ENCODE results near the gene GINS3. TPM values are rescaled to one million over a fixed set of nuclear protein-coding genes. Genes with fewer than 3 reads are reported as not detected.
A peak's percentile ranks its signal among the peaks of the same experiment; 100 is the strongest.
"Not testable (repeated sequence)": the region's sequence is repeated elsewhere in the genome, so short reads cannot be mapped to it uniquely, and the experiment has no call there.

GINS3 gene
- total RNA-seq, 1 experiment from 2014 or later: 11.3 TPM

DNA sequence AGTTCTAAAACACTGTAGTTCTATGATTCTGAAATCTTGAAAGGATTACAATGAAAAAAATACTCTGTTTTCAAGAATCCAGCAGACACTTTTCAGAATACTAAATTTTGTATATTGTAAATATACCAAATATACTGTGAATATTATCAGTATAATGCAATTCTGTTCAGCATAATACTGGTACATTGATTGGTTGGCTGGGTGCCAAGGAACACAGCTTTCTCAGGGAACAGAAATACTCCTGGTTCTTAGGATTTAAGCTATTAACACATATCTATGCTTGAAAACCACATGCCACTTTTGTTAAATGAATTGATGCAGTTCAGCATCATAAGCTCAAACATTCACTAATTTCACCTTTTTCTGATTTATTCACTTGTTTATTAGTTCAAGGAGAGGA is 2.5 kb upstream of the GINS3 start:
- Histone ChIP-seq H3K36me3 (ENCODE audit: low read depth) (0 out of 2 replicates have a peak, but pooled peaks cover 7% of the 10 kb centered on the region), H3F3A (ENCODE audit: insufficient read depth, low read depth) (no peaks in the 10 kb centered on the region), H4K20me1 (ENCODE audit: insufficient read depth) (no peaks in the 10 kb centered on the region), H3K9me2 (ENCODE audit: insufficient read depth) (no peaks in the 10 kb centered on the region), H3K79me2 (ENCODE audit: low read depth) (peaks cover 18% of the 10 kb centered on the region), H2AFZ (no peak overlapping the region), H3K4me2 (no peak overlapping the region), H3K9me3 (ENCODE audit: insufficient read depth, low read depth) (no peaks in the 10 kb centered on the region), H3K27me3 (ENCODE audit: insufficient read depth, low read depth) (no peaks in the 10 kb centered on the region), H3K27ac (no peak overlapping the region), H3K4me1 (replicated peaks; ENCODE audit: insufficient read depth) (peaks cover 17% of the 10 kb centered on the region), H3K4me3 (no peak overlapping the region)
- ChIA-PET CTCF (no interaction called here), POLR2A (ENCODE audit: unreplicated experiment) (no interaction called here)
- BruUV-seq (replicated peaks): no TSS peak
- intact Hi-C loops (cut with micrococcal nuclease; ENCODE audit: unreplicated experiment): no loop called here
- TF ChIP-seq, protein P1, sequence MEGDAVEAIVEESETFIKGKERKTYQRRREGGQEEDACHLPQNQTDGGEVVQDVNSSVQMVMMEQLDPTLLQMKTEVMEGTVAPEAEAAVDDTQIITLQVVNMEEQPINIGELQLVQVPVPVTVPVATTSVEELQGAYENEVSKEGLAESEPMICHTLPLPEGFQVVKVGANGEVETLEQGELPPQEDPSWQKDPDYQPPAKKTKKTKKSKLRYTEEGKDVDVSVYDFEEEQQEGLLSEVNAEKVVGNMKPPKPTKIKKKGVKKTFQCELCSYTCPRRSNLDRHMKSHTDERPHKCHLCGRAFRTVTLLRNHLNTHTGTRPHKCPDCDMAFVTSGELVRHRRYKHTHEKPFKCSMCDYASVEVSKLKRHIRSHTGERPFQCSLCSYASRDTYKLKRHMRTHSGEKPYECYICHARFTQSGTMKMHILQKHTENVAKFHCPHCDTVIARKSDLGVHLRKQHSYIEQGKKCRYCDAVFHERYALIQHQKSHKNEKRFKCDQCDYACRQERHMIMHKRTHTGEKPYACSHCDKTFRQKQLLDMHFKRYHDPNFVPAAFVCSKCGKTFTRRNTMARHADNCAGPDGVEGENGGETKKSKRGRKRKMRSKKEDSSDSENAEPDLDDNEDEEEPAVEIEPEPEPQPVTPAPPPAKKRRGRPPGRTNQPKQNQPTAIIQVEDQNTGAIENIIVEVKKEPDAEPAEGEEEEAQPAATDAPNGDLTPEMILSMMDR (conservative IDR thresholded peaks at IDR 0.05): no peak
- no peak for TF ChIP-seq EZH2 (IDR thresholded peaks at IDR 0.05; ENCODE audit: low read depth)
- DNase-seq: no peak

DNA sequence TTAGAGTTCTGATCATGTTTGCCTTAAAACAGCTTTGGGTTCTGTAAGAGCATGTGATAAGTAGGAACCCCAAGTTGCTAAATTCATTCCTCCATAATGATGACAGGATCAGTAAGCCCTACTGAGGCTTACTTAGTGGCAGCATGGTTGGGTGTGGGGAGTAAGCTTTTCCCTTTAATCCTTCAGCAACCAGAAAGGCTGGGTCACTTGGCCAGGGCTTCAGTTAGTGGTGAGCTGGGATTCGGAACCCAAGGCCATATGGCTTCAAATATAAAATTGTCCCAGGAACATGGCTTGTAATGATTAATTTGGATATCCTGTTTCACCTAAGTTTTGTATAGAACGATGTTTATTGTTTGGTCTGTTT is 850 bp downstream of the GINS3 start:
- no peaks in the 10 kb centered on the region for H3K9me2 ChIP-seq (ENCODE audit: insufficient read depth)
- intact Hi-C loops (cut with micrococcal nuclease; ENCODE audit: unreplicated experiment): no loop called here
- peak overlapping the region; percentile 78 for H3K4me2 ChIP-seq
- no peaks in the 10 kb centered on the region for H3F3A ChIP-seq (ENCODE audit: insufficient read depth, low read depth)
- peak overlapping the region; percentile 85 for H3K4me3 ChIP-seq
- no peak for TF ChIP-seq EZH2 (IDR thresholded peaks at IDR 0.05; ENCODE audit: low read depth)
- TF ChIP-seq, protein P1 (conservative IDR thresholded peaks at IDR 0.05): no peak
- 0 out of 2 replicates have a peak, but pooled peaks cover 8% of the 10 kb centered on the region for H3K36me3 ChIP-seq (ENCODE audit: low read depth)
- ChIA-PET POLR2A (ENCODE audit: unreplicated experiment) (interaction anchor here (0.6 to 1.6 kb wide), 2 partner anchors 27 to 931 kb away, joined by 4 to 5 read pairs; no protein-coding TSS in a partner anchor), CTCF (interaction anchor here (0.6 to 1.1 kb wide), 2 partner anchors 72 to 451 kb away, joined by 5 to 7 read pairs; no protein-coding TSS in a partner anchor)
- no peaks in the 10 kb centered on the region for H3K27me3 ChIP-seq (ENCODE audit: insufficient read depth, low read depth)
- H2AFZ ChIP-seq: peak overlapping the region; percentile 96
- H3K9me3 ChIP-seq (ENCODE audit: insufficient read depth, low read depth): no peaks in the 10 kb centered on the region
- H3K27ac ChIP-seq: peak overlapping the region; percentile 67; the same call in 1 of the 2 replicates
- H3K4me1 ChIP-seq (replicated peaks; ENCODE audit: insufficient read depth): peaks cover 17% of the 10 kb centered on the region
- H3K79me2 ChIP-seq (ENCODE audit: low read depth): peaks cover 18% of the 10 kb centered on the region
- no peaks in the 10 kb centered on the region for H4K20me1 ChIP-seq (ENCODE audit: insufficient read depth)
- DNase-seq: no peak
- BruUV-seq (replicated peaks): no TSS peak

DNA sequence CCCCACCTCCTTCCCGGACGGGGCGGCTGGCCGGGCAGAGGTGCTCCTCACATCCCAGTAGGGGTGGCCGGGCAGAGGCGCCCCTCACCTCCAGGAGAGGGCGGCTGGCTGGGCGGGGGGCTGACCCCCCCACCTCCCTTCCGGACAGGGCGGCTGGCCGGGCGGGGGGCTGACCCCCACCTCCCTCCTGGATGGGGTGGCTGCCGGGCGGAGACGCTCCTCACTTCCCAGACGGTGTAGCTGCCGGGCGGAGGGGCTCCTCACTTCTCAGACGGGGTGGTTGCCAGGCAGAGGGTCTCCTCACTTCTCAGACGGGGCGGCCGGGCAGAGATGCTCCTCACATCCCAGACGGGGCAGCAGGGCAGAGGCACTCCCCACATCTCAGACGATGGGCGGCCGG is 4.6 kb downstream of the GINS3 start:
- H3K27me3 ChIP-seq (ENCODE audit: insufficient read depth, low read depth); H3F3A ChIP-seq (ENCODE audit: insufficient read depth, low read depth); H2AFZ ChIP-seq; H3K27ac ChIP-seq; CTCF ChIA-PET; H3K4me2 ChIP-seq; H3K9me3 ChIP-seq (ENCODE audit: insufficient read depth, low read depth); H3K9me2 ChIP-seq (ENCODE audit: insufficient read depth); BruUV-seq (replicated peaks); intact Hi-C loops (cut with micrococcal nuclease; ENCODE audit: unreplicated experiment); POLR2A ChIA-PET (ENCODE audit: unreplicated experiment); H3K4me3 ChIP-seq; H4K20me1 ChIP-seq (ENCODE audit: insufficient read depth); DNase-seq; H3K36me3 ChIP-seq (ENCODE audit: low read depth): not testable (repeated sequence)
- peaks cover 18% of the 10 kb centered on the region for H3K4me1 ChIP-seq (replicated peaks; ENCODE audit: insufficient read depth)
- H3K79me2 ChIP-seq (ENCODE audit: low read depth): peaks cover 18% of the 10 kb centered on the region

Data from PC-9 (cell line).